ENCODE data around the gene CHRNA10.

Gene CHRNA10

GRCh38 chr11:3626250-3626960 lies 44.8 kb downstream of the CHRNA10 start:
- H2BK12ac ChIP-seq (ENCODE audit: low read length in 2 of 2): no peak overlapping the region
- no peak overlapping the region for H2BK5ac ChIP-seq (ENCODE audit: low read depth, low read length, poor library complexity, severe bottlenecking)
- no peak overlapping the region for H2BK120ac ChIP-seq (ENCODE audit: low read depth, low read length)
- H2AFZ ChIP-seq (ENCODE audit: low read depth, low read length): no peak overlapping the region
- no peak for DNase-seq
- H3K4me3 ChIP-seq (ENCODE audit: insufficient read depth in 1 of 2, low read depth in 1 of 2, low read length in 2 of 2): no peak overlapping the region
- peak overlapping the region; percentile 90 for H3K27ac ChIP-seq (ENCODE audit: low read length, poor library complexity, severe bottlenecking)
- no peaks in the 10 kb centered on the region for H3K79me1 ChIP-seq (replicated peaks; ENCODE audit: low read length, poor library complexity, severe bottlenecking)
- H4K8ac ChIP-seq (ENCODE audit: low read length): no peak overlapping the region
- H3K14ac ChIP-seq (ENCODE audit: low read length in 2 of 2): peak overlapping the region in 1 of 2 experiments; percentile 61
- no peaks in the 10 kb centered on the region for H3K27me3 ChIP-seq (ENCODE audit: control insufficient read depth in 1 of 2, insufficient read depth in 1 of 2, low read length in 2 of 2)
- no peak overlapping the region for H3K18ac ChIP-seq (ENCODE audit: low read depth in 1 of 2, low read length in 2 of 2)
- H3K36me3 ChIP-seq (ENCODE audit: control insufficient read depth in 1 of 2, insufficient read depth in 2 of 2, low read depth in 1 of 2, low read length in 2 of 2): no peaks in the 10 kb centered on the region
- 93% methylated on average over 21 of the region's 23 CpGs for WGBS
- no peak overlapping the region for H3K4ac ChIP-seq (ENCODE audit: low read depth in 1 of 2, low read length in 2 of 2)
- H4K91ac ChIP-seq (ENCODE audit: low read length): no peak overlapping the region
- peak overlapping the region; percentile 62 for H2AK5ac ChIP-seq (ENCODE audit: low read length, severe bottlenecking)
- no peaks in the 10 kb centered on the region for H3K9me3 ChIP-seq (ENCODE audit: control insufficient read depth, low read length)
- H3K23ac ChIP-seq (ENCODE audit: low read length in 2 of 2): no peak overlapping the region
- H3K4me1 ChIP-seq (ENCODE audit: control insufficient read depth, insufficient read depth, low read depth, low read length): peaks cover 12% of the 10 kb centered on the region
- no peak overlapping the region for H3K4me2 ChIP-seq (ENCODE audit: low read length, poor library complexity, severe bottlenecking)
- H3K9ac ChIP-seq (ENCODE audit: low read length): peak overlapping the region; percentile 65
- H2BK15ac ChIP-seq (ENCODE audit: low read depth, poor library complexity, severe bottlenecking): no peak overlapping the region

GRCh38 chr11:3623767-3624458 lies 47.3 kb downstream of the CHRNA10 start:
- H2BK12ac ChIP-seq (ENCODE audit: low read length in 2 of 2): no peak overlapping the region
- H3K18ac ChIP-seq (ENCODE audit: low read depth in 1 of 2, low read length in 2 of 2): no peak overlapping the region
- DNase-seq: no peak
- no peak overlapping the region for H4K91ac ChIP-seq (ENCODE audit: low read length)
- whole genome bisulfite sequencing: 77% methylated on average over 7 of the region's 8 CpGs
- H3K4me3 ChIP-seq (ENCODE audit: insufficient read depth in 1 of 2, low read depth in 1 of 2, low read length in 2 of 2): no peak overlapping the region
- H3K4me1 ChIP-seq (ENCODE audit: control insufficient read depth, insufficient read depth, low read depth, low read length): peaks cover 12% of the 10 kb centered on the region
- H2BK5ac ChIP-seq (ENCODE audit: low read depth, low read length, poor library complexity, severe bottlenecking): no peak overlapping the region
- H2BK120ac ChIP-seq (ENCODE audit: low read depth, low read length): no peak overlapping the region
- H3K23ac ChIP-seq (ENCODE audit: low read length in 2 of 2): no peak overlapping the region
- no peak overlapping the region for H2AFZ ChIP-seq (ENCODE audit: low read depth, low read length)
- H3K27ac ChIP-seq (ENCODE audit: low read length, poor library complexity, severe bottlenecking): no peak overlapping the region
- no peaks in the 10 kb centered on the region for H3K79me1 ChIP-seq (replicated peaks; ENCODE audit: low read length, poor library complexity, severe bottlenecking)
- no peaks in the 10 kb centered on the region for H3K9me3 ChIP-seq (ENCODE audit: control insufficient read depth, low read length)
- no peaks in the 10 kb centered on the region for H3K27me3 ChIP-seq (ENCODE audit: control insufficient read depth in 1 of 2, insufficient read depth in 1 of 2, low read length in 2 of 2)
- no peak overlapping the region for H3K9ac ChIP-seq (ENCODE audit: low read length)
- H2AK5ac ChIP-seq (ENCODE audit: low read length, severe bottlenecking): no peak overlapping the region
- no peak overlapping the region for H4K8ac ChIP-seq (ENCODE audit: low read length)
- no peak overlapping the region for H3K14ac ChIP-seq (ENCODE audit: low read length in 2 of 2)
- H2BK15ac ChIP-seq (ENCODE audit: low read depth, poor library complexity, severe bottlenecking): no peak overlapping the region
- no peak overlapping the region for H3K4me2 ChIP-seq (ENCODE audit: low read length, poor library complexity, severe bottlenecking)
- H3K4ac ChIP-seq (ENCODE audit: low read depth in 1 of 2, low read length in 2 of 2): no peak overlapping the region
- H3K36me3 ChIP-seq (ENCODE audit: control insufficient read depth in 1 of 2, insufficient read depth in 2 of 2, low read depth in 1 of 2, low read length in 2 of 2): no peaks in the 10 kb centered on the region

- H3K9ac ChIP-seq (ENCODE audit: low read length): no peak overlapping the region
- no peak overlapping the region for H2AFZ ChIP-seq (ENCODE audit: low read depth, low read length)
- 91% methylated on average over 5 of the region's 5 CpGs for WGBS
- DNase-seq: no peak
- no peak overlapping the region for H3K14ac ChIP-seq (ENCODE audit: low read length in 2 of 2)
- H2BK120ac ChIP-seq (ENCODE audit: low read depth, low read length): no peak overlapping the region
- H3K4me3 ChIP-seq (ENCODE audit: insufficient read depth in 1 of 2, low read depth in 1 of 2, low read length in 2 of 2): no peak overlapping the region
- H3K4ac ChIP-seq (ENCODE audit: low read depth in 1 of 2, low read length in 2 of 2): no peak overlapping the region
- H3K23ac ChIP-seq (ENCODE audit: low read length in 2 of 2): no peak overlapping the region
- no peak overlapping the region for H4K91ac ChIP-seq (ENCODE audit: low read length)
- H3K27ac ChIP-seq (ENCODE audit: low read length, poor library complexity, severe bottlenecking): no peak overlapping the region
- H3K4me2 ChIP-seq (ENCODE audit: low read length, poor library complexity, severe bottlenecking): no peak overlapping the region
- H2BK15ac ChIP-seq (ENCODE audit: low read depth, poor library complexity, severe bottlenecking): no peak overlapping the region
- H2BK12ac ChIP-seq (ENCODE audit: low read length in 2 of 2): no peak overlapping the region
- no peaks in the 10 kb centered on the region for H3K27me3 ChIP-seq (ENCODE audit: control insufficient read depth in 1 of 2, insufficient read depth in 1 of 2, low read length in 2 of 2)
- no peak overlapping the region for H3K18ac ChIP-seq (ENCODE audit: low read depth in 1 of 2, low read length in 2 of 2)
- no peaks in the 10 kb centered on the region for H3K79me1 ChIP-seq (replicated peaks; ENCODE audit: low read length, poor library complexity, severe bottlenecking)
- no peaks in the 10 kb centered on the region for H3K9me3 ChIP-seq (ENCODE audit: control insufficient read depth, low read length)
- no peak overlapping the region for H4K8ac ChIP-seq (ENCODE audit: low read length)
- H2BK5ac ChIP-seq (ENCODE audit: low read depth, low read length, poor library complexity, severe bottlenecking): no peak overlapping the region
- no peaks in the 10 kb centered on the region for H3K36me3 ChIP-seq (ENCODE audit: control insufficient read depth in 1 of 2, insufficient read depth in 2 of 2, low read depth in 1 of 2, low read length in 2 of 2)
- H2AK5ac ChIP-seq (ENCODE audit: low read length, severe bottlenecking): no peak overlapping the region
- H3K4me1 ChIP-seq (ENCODE audit: control insufficient read depth, insufficient read depth, low read depth, low read length): peaks cover 10% of the 10 kb centered on the region
These were observed 48.1 kb downstream of the CHRNA10 start for GRCh38 chr11:3623121-3623520.

- H2BK120ac ChIP-seq (ENCODE audit: low read depth, low read length): no peak overlapping the region
- no peak overlapping the region for H4K8ac ChIP-seq (ENCODE audit: low read length)
- no peak for DNase-seq
- no peak overlapping the region for H3K4ac ChIP-seq (ENCODE audit: low read depth in 1 of 2, low read length in 2 of 2)
- no peaks in the 10 kb centered on the region for H3K27me3 ChIP-seq (ENCODE audit: control insufficient read depth in 1 of 2, insufficient read depth in 1 of 2, low read length in 2 of 2)
- 75% methylated on average over 4 of the region's 4 CpGs for WGBS
- peaks cover 10% of the 10 kb centered on the region for H3K4me1 ChIP-seq (ENCODE audit: control insufficient read depth, insufficient read depth, low read depth, low read length)
- no peak overlapping the region for H3K14ac ChIP-seq (ENCODE audit: low read length in 2 of 2)
- no peak overlapping the region for H3K4me2 ChIP-seq (ENCODE audit: low read length, poor library complexity, severe bottlenecking)
- H2BK5ac ChIP-seq (ENCODE audit: low read depth, low read length, poor library complexity, severe bottlenecking): no peak overlapping the region
- no peak overlapping the region for H2BK15ac ChIP-seq (ENCODE audit: low read depth, poor library complexity, severe bottlenecking)
- H3K18ac ChIP-seq (ENCODE audit: low read depth in 1 of 2, low read length in 2 of 2): no peak overlapping the region
- H3K36me3 ChIP-seq (ENCODE audit: control insufficient read depth in 1 of 2, insufficient read depth in 2 of 2, low read depth in 1 of 2, low read length in 2 of 2): no peaks in the 10 kb centered on the region
- no peak overlapping the region for H2AK5ac ChIP-seq (ENCODE audit: low read length, severe bottlenecking)
- H3K4me3 ChIP-seq (ENCODE audit: insufficient read depth in 1 of 2, low read depth in 1 of 2, low read length in 2 of 2): no peak overlapping the region
- no peak overlapping the region for H3K9ac ChIP-seq (ENCODE audit: low read length)
- H3K79me1 ChIP-seq (replicated peaks; ENCODE audit: low read length, poor library complexity, severe bottlenecking): no peaks in the 10 kb centered on the region
- H3K27ac ChIP-seq (ENCODE audit: low read length, poor library complexity, severe bottlenecking): no peak overlapping the region
- H3K9me3 ChIP-seq (ENCODE audit: control insufficient read depth, low read length): no peaks in the 10 kb centered on the region
- no peak overlapping the region for H4K91ac ChIP-seq (ENCODE audit: low read length)
- H2AFZ ChIP-seq (ENCODE audit: low read depth, low read length): no peak overlapping the region
- H2BK12ac ChIP-seq (ENCODE audit: low read length in 2 of 2): no peak overlapping the region
- no peak overlapping the region for H3K23ac ChIP-seq (ENCODE audit: low read length in 2 of 2)
These were observed 48.7 kb downstream of the CHRNA10 start for GRCh38 chr11:3622521-3622920.

Data from mesenchymal stem cell (in vitro differentiated cells and primary cell).